ENCODE measurements around the gene GPR183.

GPR183 gene

DNA sequence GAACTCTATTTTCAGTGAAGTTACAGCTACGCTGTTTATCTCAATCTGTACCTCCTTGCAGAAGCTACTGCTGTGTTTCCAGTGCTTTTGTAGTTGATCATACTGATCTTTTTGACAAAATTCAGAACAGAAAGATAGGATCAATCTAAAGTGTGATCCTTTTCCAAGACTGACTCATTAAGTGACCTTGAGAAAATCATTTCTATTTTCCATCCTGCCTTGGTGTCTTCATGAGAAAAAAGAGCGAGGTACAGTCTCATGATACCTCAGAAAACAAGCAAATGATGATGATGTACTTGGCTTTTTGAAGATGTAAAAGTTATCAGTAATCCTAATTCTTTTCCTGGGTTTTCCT, 46.0 kb upstream of the GPR183 start:
- DNase-seq (ENCODE audit: low spot score): no peak

DNA sequence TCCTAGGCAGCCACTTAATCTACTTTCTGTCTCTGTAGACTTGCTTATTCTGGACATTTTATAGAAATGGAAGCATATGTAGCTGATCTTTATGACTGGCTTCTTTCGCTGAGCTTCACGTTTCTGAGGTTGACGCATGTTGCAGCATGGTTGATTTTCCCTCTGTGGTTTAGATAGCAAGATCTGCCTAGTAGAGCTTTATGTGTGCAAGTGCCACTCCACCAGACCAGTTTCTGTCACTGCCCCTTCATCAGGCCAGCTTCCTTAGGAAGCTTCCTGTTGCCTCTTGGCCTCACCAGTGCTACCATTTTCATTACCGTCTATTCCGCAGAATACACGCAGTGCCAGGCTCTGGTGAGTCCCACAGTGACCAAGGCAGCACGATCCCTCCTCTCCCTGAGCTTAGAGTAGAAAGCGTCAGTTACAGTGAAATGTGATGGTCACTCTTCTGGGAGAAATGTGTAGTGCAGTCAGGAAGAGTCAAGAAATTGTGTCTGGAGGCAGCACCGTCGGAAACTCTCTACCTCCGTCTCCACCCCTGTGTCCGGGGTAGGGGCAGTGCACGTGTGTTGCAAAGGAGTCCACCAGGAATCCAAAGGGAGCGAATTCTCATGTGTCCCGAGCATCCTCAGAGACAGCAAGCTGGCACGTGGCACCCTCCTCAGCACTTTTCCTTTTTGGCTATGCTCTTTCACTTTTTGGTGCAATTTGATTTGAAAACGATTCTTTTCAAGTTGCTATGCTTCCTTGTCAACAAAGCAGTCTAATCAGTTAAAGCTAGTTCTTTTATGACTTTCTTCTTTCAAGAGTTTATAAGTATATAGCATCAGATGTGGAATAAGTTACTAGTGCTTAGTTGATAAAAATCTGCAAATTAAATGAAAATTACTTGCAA, 45.4 kb upstream of the GPR183 start:
- DNase-seq (ENCODE audit: low spot score): no peak
- TF ChIP-seq, protein P1, sequence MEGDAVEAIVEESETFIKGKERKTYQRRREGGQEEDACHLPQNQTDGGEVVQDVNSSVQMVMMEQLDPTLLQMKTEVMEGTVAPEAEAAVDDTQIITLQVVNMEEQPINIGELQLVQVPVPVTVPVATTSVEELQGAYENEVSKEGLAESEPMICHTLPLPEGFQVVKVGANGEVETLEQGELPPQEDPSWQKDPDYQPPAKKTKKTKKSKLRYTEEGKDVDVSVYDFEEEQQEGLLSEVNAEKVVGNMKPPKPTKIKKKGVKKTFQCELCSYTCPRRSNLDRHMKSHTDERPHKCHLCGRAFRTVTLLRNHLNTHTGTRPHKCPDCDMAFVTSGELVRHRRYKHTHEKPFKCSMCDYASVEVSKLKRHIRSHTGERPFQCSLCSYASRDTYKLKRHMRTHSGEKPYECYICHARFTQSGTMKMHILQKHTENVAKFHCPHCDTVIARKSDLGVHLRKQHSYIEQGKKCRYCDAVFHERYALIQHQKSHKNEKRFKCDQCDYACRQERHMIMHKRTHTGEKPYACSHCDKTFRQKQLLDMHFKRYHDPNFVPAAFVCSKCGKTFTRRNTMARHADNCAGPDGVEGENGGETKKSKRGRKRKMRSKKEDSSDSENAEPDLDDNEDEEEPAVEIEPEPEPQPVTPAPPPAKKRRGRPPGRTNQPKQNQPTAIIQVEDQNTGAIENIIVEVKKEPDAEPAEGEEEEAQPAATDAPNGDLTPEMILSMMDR (IDR thresholded peaks at IDR 0.05; ENCODE audit: extremely low read depth, missing control alignments): no peak

More for the DNA sequence above, 46.0 kb upstream of the GPR183 start:
- TF ChIP-seq, protein P1 (IDR thresholded peaks at IDR 0.05; ENCODE audit: extremely low read depth, missing control alignments): no peak

DNA sequence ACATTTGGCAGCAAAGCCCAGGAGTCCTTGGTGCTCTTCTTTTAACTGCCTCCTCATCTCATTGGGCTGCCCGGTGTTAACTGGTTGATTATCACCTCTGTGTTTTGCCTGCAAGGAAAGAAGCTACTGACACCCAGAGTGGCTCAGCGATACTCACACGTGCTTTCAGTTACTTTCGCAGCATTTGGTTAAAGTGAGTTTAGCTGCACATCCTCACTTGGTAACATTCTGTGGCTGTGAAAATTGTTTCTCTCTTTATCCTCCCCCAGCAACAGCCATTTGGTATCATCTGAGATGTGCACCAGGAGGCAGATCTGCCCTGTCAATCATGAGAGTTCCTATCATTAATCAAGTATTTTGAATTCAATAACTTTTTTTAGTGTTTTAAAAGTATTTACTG, 44.6 kb upstream of the GPR183 start:
- peak; percentile 22 for DNase-seq (ENCODE audit: low spot score)
- TF ChIP-seq, protein P1 (IDR thresholded peaks at IDR 0.05; ENCODE audit: extremely low read depth, missing control alignments): no peak

- no peak for DNase-seq (ENCODE audit: low spot score)
- TF ChIP-seq, protein P1 (IDR thresholded peaks at IDR 0.05; ENCODE audit: extremely low read depth, missing control alignments): no peak
Observed at GRCh38 chr13:99350191-99350590, 43.0 kb upstream of the GPR183 start.

GRCh38 chr13:99347911-99348451, 40.8 kb upstream of the GPR183 start:
- DNase-seq (ENCODE audit: low spot score): no peak
- TF ChIP-seq, protein P1 (IDR thresholded peaks at IDR 0.05; ENCODE audit: extremely low read depth, missing control alignments): no peak

DNA sequence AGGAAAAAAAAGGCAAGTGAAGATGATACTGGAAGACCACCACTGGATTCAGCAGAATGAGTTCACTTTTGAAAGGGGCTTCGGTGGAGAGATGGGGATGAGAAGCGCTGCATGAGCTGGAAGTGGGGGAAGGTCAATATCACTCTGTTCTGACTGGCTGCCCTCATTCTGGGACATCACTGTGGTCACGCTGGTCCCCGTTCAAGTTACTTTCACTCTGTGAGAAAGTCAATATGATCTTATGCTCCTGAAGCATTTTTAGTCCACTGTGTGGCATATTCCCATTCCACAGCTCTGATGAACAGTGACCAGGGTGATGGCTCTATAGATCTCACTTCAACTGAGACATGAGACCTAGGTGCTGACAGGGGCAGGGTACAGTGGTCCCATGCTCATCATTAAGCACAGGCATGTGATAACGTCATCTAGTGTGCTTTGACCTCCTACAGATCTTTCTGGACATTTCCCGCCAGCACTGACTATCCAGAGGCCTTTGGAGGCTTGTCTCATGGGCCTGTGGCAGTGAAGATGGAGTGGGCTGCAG, 40.2 kb upstream of the GPR183 start:
- no peak for DNase-seq (ENCODE audit: low spot score)
- TF ChIP-seq, protein P1 (IDR thresholded peaks at IDR 0.05; ENCODE audit: extremely low read depth, missing control alignments): no peak

DNA sequence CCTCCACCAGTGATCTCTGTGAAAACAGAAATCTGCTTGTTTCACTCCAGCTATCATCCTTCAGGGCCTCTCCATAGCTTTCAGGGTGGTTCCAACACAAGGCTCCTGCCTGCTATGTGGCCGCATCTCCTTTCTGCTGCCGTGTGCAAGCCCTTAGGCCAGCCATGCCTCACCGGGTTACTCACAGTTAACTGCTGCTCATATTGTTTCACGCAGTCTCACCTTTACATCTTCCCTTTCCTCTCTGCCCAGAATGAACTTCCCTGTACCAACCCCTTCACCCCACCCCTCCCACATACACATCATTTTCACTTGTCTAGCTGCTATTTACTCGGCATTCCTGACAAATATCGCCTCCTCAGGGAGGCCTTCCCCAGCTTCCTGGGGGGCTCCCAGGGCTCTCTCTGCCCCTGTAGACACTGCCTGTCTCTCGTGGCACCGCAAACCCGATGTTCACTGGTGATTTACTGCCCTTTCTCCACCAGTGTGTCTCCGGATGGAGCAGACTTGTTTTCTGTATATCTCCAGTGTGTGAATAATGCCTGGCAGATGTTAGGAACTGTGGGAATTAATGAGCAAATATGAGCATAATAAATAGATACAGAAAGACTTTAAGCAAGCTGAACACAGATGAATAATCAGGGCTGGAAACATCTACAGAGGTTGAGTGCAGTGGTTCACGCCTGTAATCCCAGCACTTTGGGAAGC, 39.3 kb upstream of the GPR183 start:
- TF ChIP-seq, protein P1 (IDR thresholded peaks at IDR 0.05; ENCODE audit: extremely low read depth, missing control alignments): no peak
- no peak for DNase-seq (ENCODE audit: low spot score)

All from GM20000 (cell line).